HepG2 (cell line): ENCODE results near the gene PLN. TPM values are rescaled to one million over a fixed set of nuclear protein-coding genes. Genes with fewer than 3 reads are reported as not detected.

Experiments used
- ATAC-seq: fragments of 200-7000 bp; cut with Tn5 transposase; 3 replicates; pipeline ENCODE4 v1.9.1; 2020; ENCODE audit warnings: mild to moderate bottlenecking, moderate library complexity
- BruUV-seq: library from RNA; stranded (reverse); fragments of 400-500 nt; replicated peaks from 2 replicates; lab custom pipeline; 2021; lab: Mats Ljungman, UMichigan
- CTCF ChIA-PET: fragments of 300-600 bp; formaldehyde crosslinking; extraction: SDS; loops from one replicate; lab custom pipeline; 2021; ENCODE audit warnings: low total read pairs, inconsistent platforms, low intra/inter-chr PET ratio; lab: Yijun Ruan, JAX
- POLR2A ChIA-PET: fragments of 350-600 bp; sonication (Branson Sonifier 250); formaldehyde crosslinking; loops from one replicate; lab custom pipeline; 2020; ENCODE audit warnings: antibody characterized with exemption, inconsistent platforms; lab: Yijun Ruan, JAX
- DNase-seq: peaks from one replicate; pipeline ENCODE4 v3.0.0-alpha.2; 2015; ENCODE audit warnings: low spot score
- FAIRE-seq: peaks from 3 replicates; lab custom pipeline; 2011; peaks lifted over from hg19 to GRCh38; lab: Jason Lieb, UNC
- H2AFZ ChIP-seq: one replicate; pipeline ENCODE4 v1.6.1; 2011; ENCODE audit warnings: low read length, inconsistent platforms
- H3K27ac ChIP-seq: fragments of 300-600 bp; 3 replicates; pipeline ENCODE4 v1.8.0; 2011; ENCODE audit warnings: mixed run types, mild to moderate bottlenecking, mixed read lengths, low read length, inconsistent platforms; ENCODE audit not compliant: insufficient read depth; ENCODE audit errors: extremely low read length
- H3K27me3 ChIP-seq, 2 experiments: fragments of 200-600 bp in 1 of 2; 2 replicates in 1 of 2; 3 replicates in 1 of 2; pipeline versions ENCODE4 v1.6.0 to v1.8.0; 2011; ENCODE audit warnings: low read length in 2 of 2, mild to moderate bottlenecking in 2 of 2, moderate library complexity in 2 of 2, inconsistent platforms in 1 of 2; ENCODE audit not compliant: insufficient read depth in 2 of 2, control insufficient read depth in 1 of 2
- H3K36me3 ChIP-seq, 2 experiments: fragments of 200-600 bp in 1 of 2; replicated peaks in 1 of 2; 2 replicates in 1 of 2; 3 replicates in 1 of 2; pipeline versions ENCODE4 v1.5.1 to v1.8.0; 2011; ENCODE audit warnings: low read length in 2 of 2, inconsistent platforms in 1 of 2; ENCODE audit not compliant: insufficient read depth in 2 of 2, control insufficient read depth in 1 of 2
- H3K4me1 ChIP-seq: 2 replicates; pipeline ENCODE4 v1.5.1; 2012; ENCODE audit warnings: low read length, inconsistent platforms; ENCODE audit not compliant: insufficient read depth
- H3K4me2 ChIP-seq: 2 replicates; pipeline ENCODE4 v1.6.0; 2011; ENCODE audit warnings: low read depth, low read length, inconsistent platforms
- H3K4me3 ChIP-seq, 3 experiments: fragments of 200-600 bp in 1 of 3; sonication (generic), shearing (Covaris generic) in 1 of 3; replicated peaks in 1 of 3; 2 replicates each; pipeline ENCODE4 v1.5.1; 2011 to 2016; ENCODE audit warnings: low read length in 3 of 3, inconsistent platforms in 2 of 3, low read depth in 2 of 3, mild to moderate bottlenecking in 2 of 3, control low read depth in 1 of 3, mixed read lengths in 1 of 3; ENCODE audit not compliant: insufficient read depth in 1 of 3
- H3K79me2 ChIP-seq: one replicate; pipeline ENCODE4 v1.6.1; 2011; ENCODE audit warnings: low read length, inconsistent platforms; ENCODE audit not compliant: insufficient read depth
- H3K9ac ChIP-seq: 2 replicates; pipeline ENCODE4 v1.6.0; 2011; ENCODE audit warnings: mild to moderate bottlenecking, low read depth, low read length, inconsistent platforms; ENCODE audit not compliant: insufficient read depth
- H3K9me3 ChIP-seq: 2 replicates; pipeline ENCODE4 v1.5.1; 2012; ENCODE audit warnings: mild to moderate bottlenecking, low read length
- H4K20me1 ChIP-seq: 2 replicates; pipeline ENCODE4 v1.6.0; 2011; ENCODE audit warnings: inconsistent platforms, mild to moderate bottlenecking, low read length, moderate library complexity; ENCODE audit not compliant: insufficient read depth
- FOXK2 ChIP-seq: fragments of 450-650 bp; IDR thresholded peaks from 2 replicates; pipeline ENCODE4 v1.6.1; 2016
- HOXA5 ChIP-seq: sonication (generic); formaldehyde crosslinking; IDR thresholded peaks from 2 replicates; pipeline ENCODE4 v1.4.0; 2020; ENCODE audit warnings: missing genetic modification reagents
- KLF9 ChIP-seq: IDR thresholded peaks from 2 replicates; pipeline ENCODE4 v1.6.1; 2016; ENCODE audit warnings: low read depth
- PBX3 ChIP-seq: sonication (generic); formaldehyde crosslinking; IDR thresholded peaks from 2 replicates; pipeline ENCODE4 v1.8.1; 2023; ENCODE audit warnings: missing genetic modification reagents, inconsistent platforms, borderline replicate concordance
- RELA ChIP-seq: sonication (generic); formaldehyde crosslinking; IDR thresholded peaks from 2 replicates; pipeline ENCODE4 v1.4.0; 2020; ENCODE audit warnings: missing genetic modification reagents
- ZNF451 ChIP-seq: sonication (generic); formaldehyde crosslinking; IDR thresholded peaks from 2 replicates; pipeline ENCODE4 v1.5.0; 2020; ENCODE audit warnings: mild to moderate bottlenecking, missing genetic modification reagents
- WGBS: methylation state at CpG from one replicate; pipeline ENCODE4 v1.1.6; 2017; ENCODE audit warnings: low lambda C conversion rate; 5-methylcytosine and 5-hydroxymethylcytosine counted together
- in situ Hi-C: cut with HindIII; loops from 2 replicates; pipeline ENCODE4 v1.10.0; 2017; ENCODE audit warnings: low pct_unique_long_range_greater_than_20kb; ENCODE audit not compliant: extremely low pct_ligation_motif_present
- intact Hi-C: fragments of 100-400 bp; cut with micrococcal nuclease; formaldehyde crosslinking; loops from one replicate; pipeline ENCODE4 v1.10.0; 2022; ENCODE audit not compliant: unreplicated experiment
- polyA plus RNA-seq, 8 experiments: library from polyadenylated mRNA; depleted of rRNA in 3 of 8; stranded (reverse) in 7 of 8; unstranded in 1 of 8; fragments of >200 nt; fragmentation: Illumina TruSeq in 4 of 8; extraction: Trizol in 4 of 8; gene quantifications; 2 replicates each; pipeline versions ENCODE4 v1.2.1 to v1.2.3, GENCODE V29; 2011 to 2016; ENCODE audit warnings: low read depth in 4 of 8, missing spikeins in 1 of 8, mixed read lengths in 1 of 8; ENCODE audit not compliant: insufficient read depth in 1 of 8
- total RNA-seq, 5 experiments: library from RNA; depleted of rRNA; stranded (reverse); fragments of >200 nt; fragmentation: Illumina TruSeq; extraction: Trizol; gene quantifications; 2 replicates each; pipeline ENCODE4 v1.2.3, GENCODE V29; 2016; ENCODE audit warnings: low read depth in 1 of 5
- TF ChIP-seq, protein P1 (sequence below): sonication (generic); formaldehyde crosslinking; IDR thresholded peaks from 2 replicates; pipeline ENCODE4 v1.4.0; 2020; ENCODE audit warnings: missing genetic modification reagents
- TF ChIP-seq, protein P2 (sequence below), 2 experiments: IDR thresholded peaks; 2 replicates each; pipeline ENCODE4 v1.6.1; 2011 to 2012; ENCODE audit warnings: low read length in 2 of 2, borderline replicate concordance in 1 of 2, low read depth in 1 of 2, mild to moderate bottlenecking in 1 of 2, moderate library complexity in 1 of 2

PLN gene
- total and polyA plus RNA-seq, 2 of the 13 experiments (the other 11 are each of a cell fraction or from before 2014, with no cell fraction given) = not detected

- TF ChIP-seq KLF9 (CRISPR knock-in tag) (no peak), HOXA5 (no peak), PBX3 (CRISPR knock-in tag) (no peak), ZNF451 (CRISPR knock-in tag) (no peak), FOXK2 (no peak), RELA (no peak)
- TF ChIP-seq, protein P1, sequence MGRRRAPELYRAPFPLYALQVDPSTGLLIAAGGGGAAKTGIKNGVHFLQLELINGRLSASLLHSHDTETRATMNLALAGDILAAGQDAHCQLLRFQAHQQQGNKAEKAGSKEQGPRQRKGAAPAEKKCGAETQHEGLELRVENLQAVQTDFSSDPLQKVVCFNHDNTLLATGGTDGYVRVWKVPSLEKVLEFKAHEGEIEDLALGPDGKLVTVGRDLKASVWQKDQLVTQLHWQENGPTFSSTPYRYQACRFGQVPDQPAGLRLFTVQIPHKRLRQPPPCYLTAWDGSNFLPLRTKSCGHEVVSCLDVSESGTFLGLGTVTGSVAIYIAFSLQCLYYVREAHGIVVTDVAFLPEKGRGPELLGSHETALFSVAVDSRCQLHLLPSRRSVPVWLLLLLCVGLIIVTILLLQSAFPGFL = no peak
- TF ChIP-seq, protein P2, sequence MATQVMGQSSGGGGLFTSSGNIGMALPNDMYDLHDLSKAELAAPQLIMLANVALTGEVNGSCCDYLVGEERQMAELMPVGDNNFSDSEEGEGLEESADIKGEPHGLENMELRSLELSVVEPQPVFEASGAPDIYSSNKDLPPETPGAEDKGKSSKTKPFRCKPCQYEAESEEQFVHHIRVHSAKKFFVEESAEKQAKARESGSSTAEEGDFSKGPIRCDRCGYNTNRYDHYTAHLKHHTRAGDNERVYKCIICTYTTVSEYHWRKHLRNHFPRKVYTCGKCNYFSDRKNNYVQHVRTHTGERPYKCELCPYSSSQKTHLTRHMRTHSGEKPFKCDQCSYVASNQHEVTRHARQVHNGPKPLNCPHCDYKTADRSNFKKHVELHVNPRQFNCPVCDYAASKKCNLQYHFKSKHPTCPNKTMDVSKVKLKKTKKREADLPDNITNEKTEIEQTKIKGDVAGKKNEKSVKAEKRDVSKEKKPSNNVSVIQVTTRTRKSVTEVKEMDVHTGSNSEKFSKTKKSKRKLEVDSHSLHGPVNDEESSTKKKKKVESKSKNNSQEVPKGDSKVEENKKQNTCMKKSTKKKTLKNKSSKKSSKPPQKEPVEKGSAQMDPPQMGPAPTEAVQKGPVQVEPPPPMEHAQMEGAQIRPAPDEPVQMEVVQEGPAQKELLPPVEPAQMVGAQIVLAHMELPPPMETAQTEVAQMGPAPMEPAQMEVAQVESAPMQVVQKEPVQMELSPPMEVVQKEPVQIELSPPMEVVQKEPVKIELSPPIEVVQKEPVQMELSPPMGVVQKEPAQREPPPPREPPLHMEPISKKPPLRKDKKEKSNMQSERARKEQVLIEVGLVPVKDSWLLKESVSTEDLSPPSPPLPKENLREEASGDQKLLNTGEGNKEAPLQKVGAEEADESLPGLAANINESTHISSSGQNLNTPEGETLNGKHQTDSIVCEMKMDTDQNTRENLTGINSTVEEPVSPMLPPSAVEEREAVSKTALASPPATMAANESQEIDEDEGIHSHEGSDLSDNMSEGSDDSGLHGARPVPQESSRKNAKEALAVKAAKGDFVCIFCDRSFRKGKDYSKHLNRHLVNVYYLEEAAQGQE (IDR thresholded peaks at IDR 0.05; ENCODE audit: borderline replicate concordance in 1 of 2, low read depth in 1 of 2, low read length in 2 of 2) = no peak
- TF ChIP-seq, all 625 proteins: peak for 0
- Histone ChIP-seq H3K4me2 (no peak overlapping the region), H4K20me1 (no peaks in the 10 kb centered on the region), H3K79me2 (no peaks in the 10 kb centered on the region), H3K9me3 (no peaks in the 10 kb centered on the region), H3K27ac (no peak overlapping the region), H3K9ac (no peak overlapping the region), H3K4me3 (no peak overlapping the region), H3K27me3 (no peaks in the 10 kb centered on the region), H2AFZ (no peak overlapping the region), H3K36me3 (no peaks in the 10 kb centered on the region), H3K4me1 (no peaks in the 10 kb centered on the region)
- POLR2A ChIA-PET = no interaction called here
- in situ Hi-C loops (no loop called here), intact Hi-C loops (no loop called here)
- DNase-seq (no peak), FAIRE-seq (no peak), ATAC-seq (no peak)
- CTCF ChIA-PET = no interaction called here
- BruUV-seq = no TSS peak
- WGBS = 73% methylated on average over 2 of the region's 2 CpGs
Observed at GRCh38 chr6:118537574-118537973, 10.5 kb upstream of the PLN start.
